ENCODE measurements around the gene APMAP. TPM values are rescaled to one million over a fixed set of nuclear protein-coding genes. Genes with fewer than 3 reads are reported as not detected.

APMAP gene
- total RNA-seq, 1 experiment from 2014 or later, result 82.7 TPM

- TF ChIP-seq EZH2 (IDR thresholded peaks at IDR 0.05), result no peak
Observed at GRCh38 chr20:24983896-24984295, 8.7 kb downstream of the APMAP start (continued).

GRCh38 chr20:24981790-24982189, 10.8 kb downstream of the APMAP start:
- ATAC-seq, result no peak
- Histone ChIP-seq H3K27ac (ENCODE audit: low read depth, low read length) (no peak overlapping the region), H3K4me2 (ENCODE audit: low read length) (no peak overlapping the region), H3K36me3 (ENCODE audit: control insufficient read depth in 1 of 2, insufficient read depth in 2 of 2, low read length in 2 of 2) (peaks cover 7 to 14% of the 10 kb centered on the region in 2 experiments; a peak in 3 of 4 replicates), H3K4me1 (ENCODE audit: control insufficient read depth in 1 of 2, insufficient read depth in 2 of 2, low read length in 2 of 2) (no peaks in the 10 kb centered on the region), H3K27me3 (ENCODE audit: insufficient read depth, low read length) (no peaks in the 10 kb centered on the region), H3K9ac (ENCODE audit: low read length) (no peak overlapping the region), H3K9me2 (ENCODE audit: insufficient read depth) (no peaks in the 10 kb centered on the region), H3K79me2 (ENCODE audit: insufficient read depth, low read length) (peaks cover 62% of the 10 kb centered on the region), H3K4me3 (replicated peaks in 1 of 2; ENCODE audit: low read depth in 1 of 2, low read length in 2 of 2) (no peak overlapping the region), H3K9me3 (ENCODE audit: control insufficient read depth in 1 of 2, insufficient read depth in 1 of 2, low read depth in 1 of 2, low read length in 2 of 2) (peaks cover 0 to under 1% of the 10 kb centered on the region in 2 experiments; a peak in 2 of 4 replicates), H2AFZ (ENCODE audit: low read depth, low read length, poor library complexity, severe bottlenecking) (no peak overlapping the region), H4K20me1 (ENCODE audit: insufficient read depth) (no peaks in the 10 kb centered on the region)
- POLR2A ChIA-PET, result no interaction called here
- DNase-seq (ENCODE audit: low read depth, low spot score), result no peak
- TF ChIP-seq SIN3A (IDR thresholded peaks at IDR 0.05; ENCODE audit: low read depth) (no peak), ELF1 (IDR thresholded peaks at IDR 0.05; ENCODE audit: borderline replicate concordance, low read depth) (no peak), EGR1 (IDR thresholded peaks at IDR 0.05; ENCODE audit: low read depth) (no peak), POLR2A (IDR thresholded peaks at IDR 0.05; ENCODE audit: borderline replicate concordance, extremely low read depth, insufficient read depth, insufficient read length) (no peak), SRF (IDR thresholded peaks at IDR 0.05; ENCODE audit: low read depth) (no peak)
- RAD21 ChIA-PET (ENCODE audit: low non-redundant PET in 1 of 2, low total read pairs in 2 of 2, uncharacterized antibody in 2 of 2, unreplicated experiment in 2 of 2), result no interaction called here
- CTCF ChIA-PET, result no interaction called here
- no TSS peak for BruUV-seq (replicated peaks)
- intact Hi-C loops (cut with micrococcal nuclease), result no loop called here

- DNase-seq (ENCODE audit: low read depth, low spot score), result no peak
- Histone ChIP-seq H3K9me3 (ENCODE audit: control insufficient read depth in 1 of 2, insufficient read depth in 1 of 2, low read depth in 1 of 2, low read length in 2 of 2) (peaks cover 0 to 5% of the 10 kb centered on the region in 2 experiments; a peak in 2 of 4 replicates), H3K4me1 (ENCODE audit: control insufficient read depth in 1 of 2, insufficient read depth in 2 of 2, low read length in 2 of 2) (no peaks in the 10 kb centered on the region), H3K79me2 (ENCODE audit: insufficient read depth, low read length) (peaks cover 62% of the 10 kb centered on the region), H4K20me1 (ENCODE audit: insufficient read depth) (no peaks in the 10 kb centered on the region), H3K27me3 (ENCODE audit: insufficient read depth, low read length) (no peaks in the 10 kb centered on the region), H3K27ac (ENCODE audit: low read depth, low read length) (no peak overlapping the region), H3K4me3 (replicated peaks in 1 of 2; ENCODE audit: low read depth in 1 of 2, low read length in 2 of 2) (no peak overlapping the region), H3K36me3 (ENCODE audit: control insufficient read depth in 1 of 2, insufficient read depth in 2 of 2, low read length in 2 of 2) (peaks cover 7 to 19% of the 10 kb centered on the region in 2 experiments; a peak in 3 of 4 replicates), H2AFZ (ENCODE audit: low read depth, low read length, poor library complexity, severe bottlenecking) (no peak overlapping the region), H3K9me2 (ENCODE audit: insufficient read depth) (no peaks in the 10 kb centered on the region), H3K9ac (ENCODE audit: low read length) (no peak overlapping the region), H3K4me2 (ENCODE audit: low read length) (no peak overlapping the region)
- intact Hi-C loops (cut with micrococcal nuclease), result no loop called here
- CTCF ChIA-PET, result no interaction called here
- POLR2A ChIA-PET, result no interaction called here
- no peak for ATAC-seq
- no peak for TF ChIP-seq SP1 (IDR thresholded peaks at IDR 0.05; ENCODE audit: low read depth)
- no peak for TF ChIP-seq EZH2 (IDR thresholded peaks at IDR 0.05)
- no peak for TF ChIP-seq REST (IDR thresholded peaks at IDR 0.05; ENCODE audit: low read depth)
- TF ChIP-seq YY1 (IDR thresholded peaks at IDR 0.05; ENCODE audit: extremely low read depth, insufficient replicate concordance, low read depth, low read length), result no peak
- TF ChIP-seq EZH2phosphoT487 (IDR thresholded peaks at IDR 0.05; ENCODE audit: borderline replicate concordance), result no peak
- TF ChIP-seq ELF1 (IDR thresholded peaks at IDR 0.05; ENCODE audit: borderline replicate concordance, low read depth), result no peak
- no TSS peak for BruUV-seq (replicated peaks)
- RAD21 ChIA-PET (ENCODE audit: low non-redundant PET in 1 of 2, low total read pairs in 2 of 2, uncharacterized antibody in 2 of 2, unreplicated experiment in 2 of 2), result no interaction called here
Observed at GRCh38 chr20:24981282-24981681, 11.3 kb downstream of the APMAP start.
